Neural crest cell (in vitro differentiated cells): ENCODE data around the gene TSPEAR. TPM values are rescaled to one million over a fixed set of nuclear protein-coding genes. Genes with fewer than 3 reads are reported as not detected.

Source experiments
- DNase-seq: peaks from one replicate; pipeline ENCODE4 v3.0.0; 2021; ENCODE audit warnings: low read depth, mixed read lengths, low spot score
- H3K27ac Mint-ChIP-seq: one replicate; pipeline ENCODE4 v1.8.0; 2021; ENCODE audit warnings: mild to moderate bottlenecking, mixed read lengths; ENCODE audit not compliant: unreplicated experiment
- H3K27me3 Mint-ChIP-seq: 2 replicates; pipeline ENCODE4 v1.8.0; 2021; ENCODE audit warnings: low read depth, mild to moderate bottlenecking, mixed read lengths
- H3K36me3 Mint-ChIP-seq: 2 replicates; pipeline ENCODE4 v1.8.0; 2021; ENCODE audit warnings: low read depth, mild to moderate bottlenecking, mixed read lengths
- H3K4me1 Mint-ChIP-seq: 2 replicates; pipeline ENCODE4 v1.8.0; 2021; ENCODE audit warnings: mixed read lengths
- H3K4me3 Mint-ChIP-seq: one replicate; pipeline ENCODE4 v1.8.0; 2021; ENCODE audit warnings: mild to moderate bottlenecking, mixed read lengths
- H3K9me3 Mint-ChIP-seq: 2 replicates; pipeline ENCODE4 v1.8.0; 2021; ENCODE audit warnings: mixed read lengths
- CTCF ChIP-seq: fragments of 200-600 bp; sonication (generic); conservative IDR thresholded peaks from 2 replicates; pipeline ENCODE4 v1.5.0; 2021; ENCODE audit warnings: antibody characterized with exemption, mild to moderate bottlenecking
- total RNA-seq: library from RNA; stranded (reverse); gene quantifications from 2 replicates; pipeline ENCODE4 v1.2.1, GENCODE V29; 2021

The TSPEAR gene
- total RNA-seq, 1 donor from 2014 or later = not detected

- Mint-ChIP-seq H3K27ac (no peak within 1 kb of the TSS), H3K4me1 (peaks cover 13% of the 10 kb centered on the region), H3K36me3 (peaks cover 2% of the 10 kb centered on the region), H3K9me3 (peaks cover 11% of the 10 kb centered on the region), H3K4me3 (no peak within 1 kb of the TSS), H3K27me3 (no peaks in the 10 kb centered on the region)
- DNase-seq = no peak
- no peak for TF ChIP-seq CTCF
These were observed 53.5 kb downstream of the TSPEAR start, which contains the start of gene KRTAP12-3 for GRCh38 chr21:44657635-44658540. Gene KRTAP12-3, plus strand, starts transcription at chr21:44657932. Its CDS starts 48 bp downstream, at chr21:44657980.

DNA sequence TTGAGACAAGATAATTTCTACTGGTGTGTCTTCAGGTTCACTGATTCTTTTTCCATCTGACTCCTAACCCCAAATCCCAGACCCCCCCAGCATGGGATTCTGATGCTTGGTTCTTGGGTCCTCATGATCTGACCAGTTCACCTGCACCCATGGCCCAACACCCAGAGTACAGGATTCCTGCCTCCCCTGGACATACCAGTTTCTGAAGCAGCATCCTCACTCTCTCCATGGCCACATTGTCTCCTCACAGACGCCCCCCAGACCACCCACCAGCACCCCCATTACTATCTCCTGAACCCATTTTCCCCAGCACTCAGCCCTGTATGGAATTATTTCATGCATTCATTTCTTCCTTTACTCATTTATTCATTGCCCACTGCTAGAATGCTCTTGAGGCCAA lies 54.5 kb downstream of the TSPEAR start:
- no peak for TF ChIP-seq CTCF
- Mint-ChIP-seq H3K27ac (no peak overlapping the region), H3K27me3 (no peaks in the 10 kb centered on the region), H3K4me3 (no peak overlapping the region), H3K9me3 (peaks cover 6% of the 10 kb centered on the region), H3K4me1 (peaks cover 13% of the 10 kb centered on the region), H3K36me3 (peaks cover 2% of the 10 kb centered on the region)
- DNase-seq = no peak

DNA sequence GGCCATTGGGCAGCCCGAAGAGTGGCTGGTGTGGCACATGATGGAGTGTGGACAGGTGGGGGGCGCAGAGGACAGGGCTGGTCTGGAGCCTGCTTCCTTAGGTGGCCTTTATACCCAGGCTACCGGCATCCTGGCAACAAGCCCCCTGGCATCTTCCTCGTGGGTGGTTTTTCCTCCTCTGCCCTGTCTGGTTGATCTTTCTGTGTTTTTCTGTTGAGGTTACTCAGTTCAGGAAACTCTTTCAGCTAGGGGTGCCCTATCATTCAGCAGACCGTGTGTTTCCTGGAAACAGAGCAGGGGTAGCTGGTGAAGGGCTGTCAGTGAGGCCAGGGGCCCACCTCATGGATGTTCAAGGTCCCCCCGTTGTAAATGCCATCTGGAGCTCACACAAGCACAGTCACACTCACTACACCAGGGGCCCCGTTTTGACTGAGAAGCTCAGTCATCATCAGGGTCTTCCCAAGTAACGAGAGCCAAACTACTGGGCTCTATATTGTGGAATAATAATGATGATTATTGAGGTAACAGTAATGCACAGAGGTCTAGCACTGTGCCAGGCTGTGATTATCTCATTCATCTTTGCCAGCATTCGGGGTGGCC lies 56.7 kb downstream of the TSPEAR start, which contains the start of gene KRTAP12-4:
TSS of gene KRTAP12-4 (minus strand) at position 84 of the 600 bp plus-strand sequence. CDS start at position 39, 45 bp downstream.
- Mint-ChIP-seq H3K27ac (no peak within 1 kb of the TSS), H3K36me3 (no peaks in the 10 kb centered on the region), H3K4me3 (no peak within 1 kb of the TSS), H3K4me1 (peaks cover 8% of the 10 kb centered on the region), H3K9me3 (peaks cover 2% of the 10 kb centered on the region), H3K27me3 (no peaks in the 10 kb centered on the region)
- DNase-seq = no peak
- TF ChIP-seq CTCF = no peak

- no peak overlapping the region for H3K4me3 Mint-ChIP-seq
- TF ChIP-seq CTCF = no peak
- H3K36me3 Mint-ChIP-seq = no peaks in the 10 kb centered on the region
- peaks cover 2% of the 10 kb centered on the region for H3K9me3 Mint-ChIP-seq
- H3K27me3 Mint-ChIP-seq = no peaks in the 10 kb centered on the region
- DNase-seq = no peak
- H3K4me1 Mint-ChIP-seq = peaks cover 4% of the 10 kb centered on the region
- H3K27ac Mint-ChIP-seq = no peak overlapping the region
These were observed 57.5 kb downstream of the TSPEAR start for GRCh38 chr21:44653656-44654575.

DNA sequence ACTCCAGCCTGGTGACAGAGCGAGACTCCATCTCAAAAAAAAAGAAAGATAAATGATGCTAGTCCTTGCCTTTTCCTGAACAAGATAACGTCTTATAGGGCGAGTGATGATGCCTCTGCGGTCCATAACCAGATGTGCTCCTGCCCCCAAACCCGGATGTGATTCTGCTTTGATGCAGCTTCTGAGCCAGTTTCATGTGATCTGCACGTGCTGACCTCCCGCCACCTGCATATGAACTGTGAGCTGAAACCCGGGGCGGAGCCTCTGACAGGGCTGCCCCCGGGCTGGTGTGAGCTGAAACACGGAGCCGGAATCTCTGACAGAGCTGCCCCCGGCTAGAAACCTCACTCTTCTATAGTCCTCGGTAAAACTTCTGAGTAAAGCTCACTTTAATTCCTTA lies 58.2 kb downstream of the TSPEAR start:
- peaks cover 2% of the 10 kb centered on the region for H3K9me3 Mint-ChIP-seq
- no peaks in the 10 kb centered on the region for H3K27me3 Mint-ChIP-seq
- DNase-seq = no peak
- H3K36me3 Mint-ChIP-seq = no peaks in the 10 kb centered on the region
- TF ChIP-seq CTCF = no peak
- no peaks in the 10 kb centered on the region for H3K4me1 Mint-ChIP-seq
- no peak overlapping the region for H3K27ac Mint-ChIP-seq
- H3K4me3 Mint-ChIP-seq = no peak overlapping the region
